GM12878 (cell line): ENCODE measurements around the gene VMP1.

Experiments used
- POLR2A ChIP-seq: IDR thresholded peaks from 2 replicates; pipeline ENCODE4 v1.6.1; 2011; ENCODE audit warnings: low read depth, mild to moderate bottlenecking, low read length
- POLR2AphosphoS5 ChIP-seq: IDR thresholded peaks from 2 replicates; pipeline ENCODE4 v1.6.1; 2011; ENCODE audit warnings: mild to moderate bottlenecking, low read length, inconsistent platforms
- SIN3A ChIP-seq: IDR thresholded peaks from 2 replicates; pipeline ENCODE4 v1.6.1; 2012; ENCODE audit warnings: low read depth, low read length, improper control_type of control experiment
- STAT3 ChIP-seq: IDR thresholded peaks from 2 replicates; pipeline ENCODE4 v1.6.1; 2011; ENCODE audit warnings: low read depth, low read length, improper control_type of control experiment
- TARDBP ChIP-seq: IDR thresholded peaks from 2 replicates; pipeline ENCODE4 v1.6.1; 2016; ENCODE audit warnings: borderline replicate concordance
- TF ChIP-seq, protein P1 (sequence below), 3 experiments: IDR thresholded peaks in 2 of 3; conservative IDR thresholded peaks in 1 of 3; 2 replicates each; pipeline ENCODE4 v1.5.1; 2011; ENCODE audit warnings: low read depth in 3 of 3, low read length in 3 of 3, mild to moderate bottlenecking in 3 of 3, control low read depth in 2 of 3, moderate library complexity in 2 of 3, inconsistent platforms in 1 of 3, mixed read lengths in 1 of 3; ENCODE audit not compliant: control insufficient read depth in 2 of 3, insufficient read depth in 1 of 3; ENCODE audit errors: extremely low read depth in 1 of 3
- TF ChIP-seq, protein P2 (sequence below): IDR thresholded peaks from 2 replicates; pipeline ENCODE4 v1.6.1; 2011; ENCODE audit warnings: mild to moderate bottlenecking, low read depth, low read length, moderate library complexity; ENCODE audit not compliant: insufficient replicate concordance

DNA sequence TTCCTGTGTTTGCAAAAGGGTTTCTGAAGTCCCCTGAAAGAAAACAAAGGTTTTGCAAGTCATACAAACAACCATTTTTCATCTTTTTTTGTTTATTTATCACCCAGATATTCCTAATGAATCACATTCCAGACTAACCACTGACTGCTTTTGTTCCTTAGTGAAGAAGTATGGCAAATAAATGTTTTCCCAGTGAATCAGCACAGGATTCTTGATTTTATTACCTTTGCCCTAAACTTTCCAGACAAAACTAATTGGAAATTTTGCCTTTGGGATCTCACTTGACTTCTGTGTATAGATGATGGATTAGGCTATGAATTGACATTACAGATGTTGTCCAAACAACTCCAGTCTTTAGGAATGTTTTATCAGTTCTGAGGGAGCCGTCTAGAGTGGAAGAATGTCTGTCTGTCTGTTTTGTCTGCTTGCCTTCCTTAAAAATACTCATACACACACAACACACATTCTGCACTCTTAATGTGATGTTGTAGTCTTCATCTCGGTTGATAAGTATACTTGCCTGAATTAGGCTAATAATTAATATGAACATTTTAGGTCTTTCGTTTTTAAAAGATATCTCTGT, 48.9 kb downstream of the VMP1 start:
- TF ChIP-seq, protein P1, sequence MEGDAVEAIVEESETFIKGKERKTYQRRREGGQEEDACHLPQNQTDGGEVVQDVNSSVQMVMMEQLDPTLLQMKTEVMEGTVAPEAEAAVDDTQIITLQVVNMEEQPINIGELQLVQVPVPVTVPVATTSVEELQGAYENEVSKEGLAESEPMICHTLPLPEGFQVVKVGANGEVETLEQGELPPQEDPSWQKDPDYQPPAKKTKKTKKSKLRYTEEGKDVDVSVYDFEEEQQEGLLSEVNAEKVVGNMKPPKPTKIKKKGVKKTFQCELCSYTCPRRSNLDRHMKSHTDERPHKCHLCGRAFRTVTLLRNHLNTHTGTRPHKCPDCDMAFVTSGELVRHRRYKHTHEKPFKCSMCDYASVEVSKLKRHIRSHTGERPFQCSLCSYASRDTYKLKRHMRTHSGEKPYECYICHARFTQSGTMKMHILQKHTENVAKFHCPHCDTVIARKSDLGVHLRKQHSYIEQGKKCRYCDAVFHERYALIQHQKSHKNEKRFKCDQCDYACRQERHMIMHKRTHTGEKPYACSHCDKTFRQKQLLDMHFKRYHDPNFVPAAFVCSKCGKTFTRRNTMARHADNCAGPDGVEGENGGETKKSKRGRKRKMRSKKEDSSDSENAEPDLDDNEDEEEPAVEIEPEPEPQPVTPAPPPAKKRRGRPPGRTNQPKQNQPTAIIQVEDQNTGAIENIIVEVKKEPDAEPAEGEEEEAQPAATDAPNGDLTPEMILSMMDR (IDR thresholded peaks at IDR 0.05 in 2 of 3, conservative IDR thresholded peaks at IDR 0.05 in 1 of 3; ENCODE audit: control insufficient read depth in 2 of 3, extremely low read depth in 1 of 3, insufficient read depth in 1 of 3, low read depth in 3 of 3, low read length in 3 of 3): no peak
- TF ChIP-seq POLR2A: no peak
- no peak for TF ChIP-seq TARDBP
- no peak for TF ChIP-seq STAT3
- no peak for TF ChIP-seq POLR2AphosphoS5
- no peak for TF ChIP-seq SIN3A
- TF ChIP-seq, protein P2, sequence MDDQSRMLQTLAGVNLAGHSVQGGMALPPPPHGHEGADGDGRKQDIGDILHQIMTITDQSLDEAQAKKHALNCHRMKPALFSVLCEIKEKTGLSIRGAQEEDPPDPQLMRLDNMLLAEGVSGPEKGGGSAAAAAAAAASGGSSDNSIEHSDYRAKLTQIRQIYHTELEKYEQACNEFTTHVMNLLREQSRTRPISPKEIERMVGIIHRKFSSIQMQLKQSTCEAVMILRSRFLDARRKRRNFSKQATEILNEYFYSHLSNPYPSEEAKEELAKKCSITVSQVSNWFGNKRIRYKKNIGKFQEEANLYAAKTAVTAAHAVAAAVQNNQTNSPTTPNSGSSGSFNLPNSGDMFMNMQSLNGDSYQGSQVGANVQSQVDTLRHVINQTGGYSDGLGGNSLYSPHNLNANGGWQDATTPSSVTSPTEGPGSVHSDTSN: no peak
